ENCODE results near the gene SMG6.

SMG6 gene

GRCh38 chr17:2289878-2290478, 13.6 kb downstream of the SMG6 start:
- no peak overlapping the region for H3K4me3 ChIP-seq (ENCODE audit: low read depth, low read length)
- no peak for TF ChIP-seq CTCF (IDR thresholded peaks at IDR 0.05; ENCODE audit: low read depth, low read length)

GRCh38 chr17:2283302-2283701, 20.3 kb downstream of the SMG6 start:
- no peak overlapping the region for H3K4me3 ChIP-seq (ENCODE audit: low read depth, low read length)
- no peak for TF ChIP-seq CTCF (IDR thresholded peaks at IDR 0.05; ENCODE audit: low read depth, low read length)

- TF ChIP-seq CTCF (IDR thresholded peaks at IDR 0.05; ENCODE audit: low read depth, low read length): no peak
- no peak overlapping the region for H3K4me3 ChIP-seq (ENCODE audit: low read depth, low read length)
These were observed 21.2 kb downstream of the SMG6 start for GRCh38 chr17:2282297-2282873.

GRCh38 chr17:2279707-2280106, 23.9 kb downstream of the SMG6 start:
- no peak overlapping the region for H3K4me3 ChIP-seq (ENCODE audit: low read depth, low read length)
- TF ChIP-seq CTCF (IDR thresholded peaks at IDR 0.05; ENCODE audit: low read depth, low read length): no peak

- no peak overlapping the region for H3K4me3 ChIP-seq (ENCODE audit: low read depth, low read length)
- no peak for TF ChIP-seq CTCF (IDR thresholded peaks at IDR 0.05; ENCODE audit: low read depth, low read length)
These were observed 26.0 kb downstream of the SMG6 start for GRCh38 chr17:2277429-2278170.

- no peak for TF ChIP-seq CTCF (IDR thresholded peaks at IDR 0.05; ENCODE audit: low read depth, low read length)
- no peak overlapping the region for H3K4me3 ChIP-seq (ENCODE audit: low read depth, low read length)
These were observed 27.9 kb downstream of the SMG6 start for GRCh38 chr17:2275722-2276121.

- H3K4me3 ChIP-seq (ENCODE audit: low read depth, low read length): no peak overlapping the region
- TF ChIP-seq CTCF (IDR thresholded peaks at IDR 0.05; ENCODE audit: low read depth, low read length): no peak
These were observed 29.2 kb downstream of the SMG6 start for GRCh38 chr17:2274414-2274813.

Measured in WI38 (cell line).